ENCODE results near the gene DCX. TPM values are rescaled to one million over a fixed set of nuclear protein-coding genes. Genes with fewer than 3 reads are reported as not detected.

The DCX gene
- total RNA-seq, 1 experiment from 2014 or later = not detected

DNA sequence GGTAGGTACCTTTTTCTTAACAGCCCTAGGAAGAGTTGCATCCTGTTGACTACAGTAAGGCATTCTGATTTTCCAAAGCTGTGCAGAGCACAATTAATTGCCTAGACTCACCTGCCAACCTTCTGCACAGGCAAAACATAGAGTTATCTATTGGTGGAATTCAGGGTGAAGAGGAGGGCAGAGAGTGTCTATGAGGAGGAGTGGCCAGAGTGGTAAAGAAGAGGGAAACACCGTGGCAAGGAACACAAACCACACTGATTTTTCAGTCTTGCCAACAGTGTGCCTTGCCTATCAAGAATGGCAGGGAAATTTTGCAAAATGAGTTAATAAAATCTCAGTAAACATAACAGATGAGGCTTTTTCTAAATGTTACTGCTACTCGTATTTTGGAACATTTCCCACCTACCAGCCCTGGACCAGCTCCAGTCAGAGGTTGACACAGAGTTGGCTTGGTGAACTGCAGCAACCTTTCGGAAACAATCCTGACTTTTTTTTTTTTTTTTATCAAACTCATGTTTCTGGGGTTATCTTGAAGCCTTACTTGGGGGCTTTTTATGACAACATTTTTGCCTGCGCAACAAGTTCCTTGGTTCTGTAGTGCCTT, 73.8 kb downstream of the DCX start:
- Histone ChIP-seq H3K4me1 (replicated peaks; ENCODE audit: insufficient read depth) (no peaks in the 10 kb centered on the region), H3F3A (ENCODE audit: insufficient read depth, low read depth) (no peaks in the 10 kb centered on the region), H2AFZ (no peak overlapping the region), H3K27ac (no peak overlapping the region), H3K4me2 (no peak overlapping the region), H3K27me3 (ENCODE audit: insufficient read depth, low read depth) (peaks cover 10% of the 10 kb centered on the region; the same call in 1 of the 2 replicates), H3K9me3 (ENCODE audit: insufficient read depth, low read depth) (no peaks in the 10 kb centered on the region), H4K20me1 (ENCODE audit: insufficient read depth) (no peaks in the 10 kb centered on the region), H3K36me3 (ENCODE audit: low read depth) (no peaks in the 10 kb centered on the region), H3K9me2 (ENCODE audit: insufficient read depth) (no peaks in the 10 kb centered on the region), H3K79me2 (ENCODE audit: low read depth) (no peaks in the 10 kb centered on the region), H3K4me3 (no peak overlapping the region)
- intact Hi-C loops (cut with micrococcal nuclease; ENCODE audit: unreplicated experiment) = no loop called here
- no TSS peak for BruUV-seq (replicated peaks)
- CTCF ChIA-PET = no interaction called here
- TF ChIP-seq, protein P1, sequence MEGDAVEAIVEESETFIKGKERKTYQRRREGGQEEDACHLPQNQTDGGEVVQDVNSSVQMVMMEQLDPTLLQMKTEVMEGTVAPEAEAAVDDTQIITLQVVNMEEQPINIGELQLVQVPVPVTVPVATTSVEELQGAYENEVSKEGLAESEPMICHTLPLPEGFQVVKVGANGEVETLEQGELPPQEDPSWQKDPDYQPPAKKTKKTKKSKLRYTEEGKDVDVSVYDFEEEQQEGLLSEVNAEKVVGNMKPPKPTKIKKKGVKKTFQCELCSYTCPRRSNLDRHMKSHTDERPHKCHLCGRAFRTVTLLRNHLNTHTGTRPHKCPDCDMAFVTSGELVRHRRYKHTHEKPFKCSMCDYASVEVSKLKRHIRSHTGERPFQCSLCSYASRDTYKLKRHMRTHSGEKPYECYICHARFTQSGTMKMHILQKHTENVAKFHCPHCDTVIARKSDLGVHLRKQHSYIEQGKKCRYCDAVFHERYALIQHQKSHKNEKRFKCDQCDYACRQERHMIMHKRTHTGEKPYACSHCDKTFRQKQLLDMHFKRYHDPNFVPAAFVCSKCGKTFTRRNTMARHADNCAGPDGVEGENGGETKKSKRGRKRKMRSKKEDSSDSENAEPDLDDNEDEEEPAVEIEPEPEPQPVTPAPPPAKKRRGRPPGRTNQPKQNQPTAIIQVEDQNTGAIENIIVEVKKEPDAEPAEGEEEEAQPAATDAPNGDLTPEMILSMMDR (conservative IDR thresholded peaks at IDR 0.05) = no peak
- TF ChIP-seq EZH2 (IDR thresholded peaks at IDR 0.05; ENCODE audit: low read depth) = no peak
- POLR2A ChIA-PET (ENCODE audit: unreplicated experiment) = no interaction called here
- DNase-seq = no peak

DNA sequence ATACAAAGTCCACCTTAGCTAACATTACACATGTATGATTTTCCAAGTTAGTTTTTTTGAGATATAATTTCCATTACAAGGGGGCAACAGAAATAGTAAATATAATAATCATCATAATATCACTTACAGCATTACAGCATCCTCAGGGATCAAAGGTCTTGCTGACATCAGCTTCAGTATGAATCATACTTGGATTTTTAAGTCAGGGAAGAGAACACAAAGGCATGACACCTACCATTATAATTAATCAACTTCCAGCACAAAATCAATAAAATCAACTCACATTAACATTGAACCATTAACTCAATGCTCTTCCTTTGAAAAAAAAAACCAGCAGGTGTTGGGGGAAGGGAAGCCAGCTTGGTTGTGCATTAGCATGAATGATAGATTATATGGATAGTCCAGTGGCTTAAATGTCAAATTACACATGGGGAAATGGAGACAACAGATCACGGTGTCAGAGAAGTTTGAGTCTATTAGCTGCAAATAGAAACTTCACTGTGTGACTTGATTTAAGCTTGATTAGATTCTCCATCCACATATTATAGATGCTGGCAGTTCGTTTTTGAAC, 74.8 kb downstream of the DCX start:
- Histone ChIP-seq H3F3A (ENCODE audit: insufficient read depth, low read depth) (no peaks in the 10 kb centered on the region), H3K27ac (no peak overlapping the region), H3K27me3 (ENCODE audit: insufficient read depth, low read depth) (peaks cover 10% of the 10 kb centered on the region; the same call in 1 of the 2 replicates), H3K79me2 (ENCODE audit: low read depth) (no peaks in the 10 kb centered on the region), H3K4me1 (replicated peaks; ENCODE audit: insufficient read depth) (no peaks in the 10 kb centered on the region), H3K4me2 (no peak overlapping the region), H3K36me3 (ENCODE audit: low read depth) (no peaks in the 10 kb centered on the region), H3K9me2 (ENCODE audit: insufficient read depth) (no peaks in the 10 kb centered on the region), H3K9me3 (ENCODE audit: insufficient read depth, low read depth) (no peaks in the 10 kb centered on the region), H3K4me3 (no peak overlapping the region), H4K20me1 (ENCODE audit: insufficient read depth) (no peaks in the 10 kb centered on the region), H2AFZ (no peak overlapping the region)
- POLR2A ChIA-PET (ENCODE audit: unreplicated experiment) = no interaction called here
- intact Hi-C loops (cut with micrococcal nuclease; ENCODE audit: unreplicated experiment) = no loop called here
- BruUV-seq (replicated peaks) = no TSS peak
- CTCF ChIA-PET = no interaction called here
- DNase-seq = no peak
- TF ChIP-seq EZH2 (IDR thresholded peaks at IDR 0.05; ENCODE audit: low read depth) = no peak
- TF ChIP-seq, protein P1 (conservative IDR thresholded peaks at IDR 0.05) = no peak

DNA sequence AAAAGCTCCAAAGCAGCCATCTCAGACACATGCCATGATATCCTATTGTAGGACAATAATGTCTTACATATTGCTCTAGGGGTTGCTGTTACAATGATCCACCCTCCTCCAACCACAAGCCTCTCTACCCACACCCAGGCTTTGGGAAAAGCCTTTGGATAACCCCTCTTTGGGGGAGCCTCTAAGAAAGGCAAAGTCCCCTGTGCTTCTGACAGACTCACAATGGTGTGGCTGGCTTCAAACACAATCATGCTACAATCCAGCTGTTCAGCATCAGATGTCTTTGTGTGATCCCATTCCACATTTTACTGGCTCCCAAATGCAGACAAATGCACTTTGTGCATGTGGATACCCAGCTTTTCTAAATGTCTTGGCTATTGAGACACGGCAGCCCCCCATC, 75.9 kb downstream of the DCX start:
- Histone ChIP-seq H3F3A (ENCODE audit: insufficient read depth, low read depth) (no peaks in the 10 kb centered on the region), H3K4me2 (no peak overlapping the region), H3K27ac (no peak overlapping the region), H3K9me2 (ENCODE audit: insufficient read depth) (no peaks in the 10 kb centered on the region), H3K4me1 (replicated peaks; ENCODE audit: insufficient read depth) (no peaks in the 10 kb centered on the region), H2AFZ (no peak overlapping the region), H3K27me3 (ENCODE audit: insufficient read depth, low read depth) (peaks cover 10% of the 10 kb centered on the region; the same call in 1 of the 2 replicates), H3K9me3 (ENCODE audit: insufficient read depth, low read depth) (no peaks in the 10 kb centered on the region), H3K79me2 (ENCODE audit: low read depth) (no peaks in the 10 kb centered on the region), H4K20me1 (ENCODE audit: insufficient read depth) (no peaks in the 10 kb centered on the region), H3K4me3 (no peak overlapping the region), H3K36me3 (ENCODE audit: low read depth) (no peaks in the 10 kb centered on the region)
- DNase-seq = no peak
- ChIA-PET POLR2A (ENCODE audit: unreplicated experiment) (no interaction called here), CTCF (no interaction called here)
- no TSS peak for BruUV-seq (replicated peaks)
- intact Hi-C loops (cut with micrococcal nuclease; ENCODE audit: unreplicated experiment) = no loop called here
- no peak for TF ChIP-seq EZH2 (IDR thresholded peaks at IDR 0.05; ENCODE audit: low read depth)
- TF ChIP-seq, protein P1 (conservative IDR thresholded peaks at IDR 0.05) = no peak
